ENCODE measurements around the gene ERAL1. TPM values are rescaled to one million over a fixed set of nuclear protein-coding genes. Genes with fewer than 3 reads are reported as not detected.
"Not testable (repeated sequence)": the region's sequence is repeated elsewhere in the genome, so short reads cannot be mapped to it uniquely, and the experiment has no call there.

Gene ERAL1
- total and polyA plus RNA-seq, 2 experiments from 2014 or later, result 77.1 to 121 TPM

DNA sequence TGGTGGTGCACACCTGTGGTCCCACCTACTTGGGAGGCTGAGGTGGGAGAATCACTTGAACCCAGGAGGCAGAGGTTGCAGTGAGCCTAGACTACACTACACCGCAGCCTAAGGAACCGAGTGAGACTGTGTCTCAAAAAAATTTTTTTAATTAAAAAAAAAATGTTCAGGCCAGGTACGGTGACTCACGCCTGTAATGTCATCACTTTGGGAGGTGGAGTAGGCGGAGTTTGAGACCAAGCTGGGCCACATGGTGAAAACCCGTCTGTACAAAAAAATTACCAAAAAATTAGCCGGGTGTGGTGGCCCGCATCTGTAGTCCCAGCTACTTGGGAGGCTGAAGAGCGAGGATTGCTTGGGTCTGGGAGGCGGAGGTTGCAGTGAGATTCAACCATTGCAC lies 8.6 kb upstream of the ERAL1 start (continued):
- TF ChIP-seq ZNF331 (CRISPR knock-in tag; IDR thresholded peaks at IDR 0.05; ENCODE audit: low read depth), result no peak

DNA sequence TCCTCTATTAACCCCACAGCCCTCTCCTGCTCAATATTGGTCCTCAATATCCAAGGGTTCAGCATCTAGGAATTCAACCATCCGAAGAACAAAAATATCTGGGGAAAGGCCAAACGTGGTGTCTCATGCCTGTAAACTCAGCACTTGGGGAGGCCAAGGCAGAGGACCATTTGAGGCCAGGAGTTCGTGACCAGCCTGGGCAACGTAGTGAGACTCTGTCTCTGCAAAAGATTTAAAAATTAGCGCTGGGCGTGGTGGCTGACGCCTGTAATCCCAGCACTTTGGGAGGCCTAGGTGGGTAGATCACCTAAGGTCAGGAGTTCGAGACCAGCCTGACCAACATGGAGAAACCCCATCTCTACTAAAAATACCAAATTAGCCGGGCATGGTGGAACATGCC lies 8.1 kb upstream of the ERAL1 start:
- H3K4me3 Mint-ChIP-seq; H4K20me1 ChIP-seq (replicated peaks; ENCODE audit: insufficient read depth); H2AFZ ChIP-seq; H3K36me3 Mint-ChIP-seq (ENCODE audit: low read depth); H3K27me3 ChIP-seq (ENCODE audit: insufficient read depth); H3K9me2 ChIP-seq (ENCODE audit: insufficient read depth); DNase-seq (ENCODE audit: low spot score); H3K27ac Mint-ChIP-seq; H3F3A ChIP-seq (replicated peaks; ENCODE audit: low read depth); H3K4me1 Mint-ChIP-seq; H3K79me2 ChIP-seq (replicated peaks; ENCODE audit: insufficient read depth); ATAC-seq; H3K36me3 ChIP-seq (ENCODE audit: insufficient read depth); H3K27ac ChIP-seq (ENCODE audit: low read depth); H3K4me3 ChIP-seq; H3K27me3 Mint-ChIP-seq (ENCODE audit: insufficient read depth, low read depth, poor library complexity); H3K4me2 ChIP-seq; H3K9me3 Mint-ChIP-seq; H3K4me1 ChIP-seq (ENCODE audit: insufficient read depth): not testable (repeated sequence)

DNA sequence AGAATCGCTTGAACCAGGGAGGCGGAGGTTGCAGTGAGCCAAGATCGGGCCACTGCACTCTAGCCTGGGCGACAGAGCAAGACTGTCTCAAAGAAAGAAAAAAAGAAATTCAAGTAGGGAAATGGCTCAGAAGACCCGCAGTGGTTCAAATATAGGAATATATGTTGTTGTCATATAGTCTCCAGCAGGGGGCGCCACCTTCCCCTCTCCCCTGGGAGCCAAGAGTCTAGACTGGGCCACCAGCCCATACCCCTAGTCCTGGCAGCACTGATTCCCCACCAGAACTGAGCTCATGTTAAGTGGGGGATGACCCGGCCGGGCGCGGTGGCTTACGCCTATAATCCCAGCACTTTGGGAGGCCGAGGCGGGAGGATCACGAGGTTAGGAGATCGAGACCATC lies 6.1 kb upstream of the ERAL1 start:
- not testable (repeated sequence) for H3K9me2 ChIP-seq (ENCODE audit: insufficient read depth); H3K36me3 ChIP-seq (ENCODE audit: insufficient read depth); H3K4me2 ChIP-seq; H4K20me1 ChIP-seq (replicated peaks; ENCODE audit: insufficient read depth); H3K79me2 ChIP-seq (replicated peaks; ENCODE audit: insufficient read depth); H3K27ac Mint-ChIP-seq; H3K36me3 Mint-ChIP-seq (ENCODE audit: low read depth); H3K4me1 ChIP-seq (ENCODE audit: insufficient read depth); H3K4me1 Mint-ChIP-seq; H3F3A ChIP-seq (replicated peaks; ENCODE audit: low read depth); H2AFZ ChIP-seq; H3K27me3 Mint-ChIP-seq (ENCODE audit: insufficient read depth, low read depth, poor library complexity); H3K4me3 Mint-ChIP-seq; H3K9me3 Mint-ChIP-seq; H3K27ac ChIP-seq (ENCODE audit: low read depth); H3K27me3 ChIP-seq (ENCODE audit: insufficient read depth); H3K4me3 ChIP-seq
- peak; percentile 60 for DNase-seq (ENCODE audit: low spot score)
- ATAC-seq, result peak; percentile 91
- TF ChIP-seq, protein P1, sequence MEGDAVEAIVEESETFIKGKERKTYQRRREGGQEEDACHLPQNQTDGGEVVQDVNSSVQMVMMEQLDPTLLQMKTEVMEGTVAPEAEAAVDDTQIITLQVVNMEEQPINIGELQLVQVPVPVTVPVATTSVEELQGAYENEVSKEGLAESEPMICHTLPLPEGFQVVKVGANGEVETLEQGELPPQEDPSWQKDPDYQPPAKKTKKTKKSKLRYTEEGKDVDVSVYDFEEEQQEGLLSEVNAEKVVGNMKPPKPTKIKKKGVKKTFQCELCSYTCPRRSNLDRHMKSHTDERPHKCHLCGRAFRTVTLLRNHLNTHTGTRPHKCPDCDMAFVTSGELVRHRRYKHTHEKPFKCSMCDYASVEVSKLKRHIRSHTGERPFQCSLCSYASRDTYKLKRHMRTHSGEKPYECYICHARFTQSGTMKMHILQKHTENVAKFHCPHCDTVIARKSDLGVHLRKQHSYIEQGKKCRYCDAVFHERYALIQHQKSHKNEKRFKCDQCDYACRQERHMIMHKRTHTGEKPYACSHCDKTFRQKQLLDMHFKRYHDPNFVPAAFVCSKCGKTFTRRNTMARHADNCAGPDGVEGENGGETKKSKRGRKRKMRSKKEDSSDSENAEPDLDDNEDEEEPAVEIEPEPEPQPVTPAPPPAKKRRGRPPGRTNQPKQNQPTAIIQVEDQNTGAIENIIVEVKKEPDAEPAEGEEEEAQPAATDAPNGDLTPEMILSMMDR (conservative IDR thresholded peaks at IDR 0.05; ENCODE audit: low read depth in 2 of 2), result peak; percentile 73 to 84

DNA sequence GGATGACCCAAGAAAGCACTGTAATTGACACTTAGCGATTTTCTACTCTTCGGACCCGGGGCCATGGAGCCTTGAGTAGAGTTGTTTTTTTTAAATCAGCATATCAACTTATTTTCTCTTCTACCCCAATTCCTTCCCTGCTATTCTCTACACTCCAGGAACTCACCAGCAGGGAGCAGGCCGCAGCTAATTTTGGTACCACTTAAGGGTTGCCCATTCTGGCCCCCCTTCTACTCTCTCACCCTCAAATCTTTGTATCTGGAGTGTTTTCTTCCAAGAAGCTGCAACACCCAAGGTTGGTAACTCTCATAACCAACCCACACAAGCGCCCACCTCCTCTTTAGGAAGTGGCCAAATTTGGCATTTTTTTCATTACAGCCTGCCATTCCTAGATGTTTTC lies 5.5 kb upstream of the ERAL1 start:
- H3K27ac ChIP-seq (ENCODE audit: low read depth), result peak overlapping the region; percentile 6; the same call in 1 of the 2 replicates
- H2AFZ ChIP-seq, result peak overlapping the region; percentile 63; the same call in 1 of the 2 replicates
- ATAC-seq (peak; percentile 65), DNase-seq (ENCODE audit: low spot score) (peak; percentile 52)
- no peak overlapping the region for H3K4me3 ChIP-seq
- H3F3A ChIP-seq (replicated peaks; ENCODE audit: low read depth), result 0 out of 2 replicates have a peak, but pooled peaks cover 5% of the 10 kb centered on the region
- no peak overlapping the region for H3K27ac Mint-ChIP-seq
- H3K27me3 Mint-ChIP-seq (ENCODE audit: insufficient read depth, low read depth, poor library complexity), result peaks cover 2% of the 10 kb centered on the region
- H3K27me3 ChIP-seq (ENCODE audit: insufficient read depth), result no peaks in the 10 kb centered on the region
- H3K4me2 ChIP-seq, result no peak overlapping the region
- H4K20me1 ChIP-seq (replicated peaks; ENCODE audit: insufficient read depth), result no peaks in the 10 kb centered on the region
- TF ChIP-seq ZNF331 (CRISPR knock-in tag; IDR thresholded peaks at IDR 0.05; ENCODE audit: low read depth), result no peak
- no peak for TF ChIP-seq ZNF114 (CRISPR knock-in tag; IDR thresholded peaks at IDR 0.05)
- TF ChIP-seq, protein P1 (conservative IDR thresholded peaks at IDR 0.05; ENCODE audit: low read depth in 2 of 2), result peak in 1 of 2 experiments; percentile 40; a peak in 2 of 4 replicates
- no peak for TF ChIP-seq STAT1 (IDR thresholded peaks at IDR 0.05; ENCODE audit: unreplicated experiment)
- no peaks in the 10 kb centered on the region for H3K9me2 ChIP-seq (ENCODE audit: insufficient read depth)
- H3K4me3 Mint-ChIP-seq, result no peak overlapping the region; the same call in 2 of the 3 replicates
- no peaks in the 10 kb centered on the region for H3K9me3 Mint-ChIP-seq
- no peaks in the 10 kb centered on the region for H3K79me2 ChIP-seq (replicated peaks; ENCODE audit: insufficient read depth)
- peaks cover 3% of the 10 kb centered on the region; the same call in 1 of the 3 replicates for H3K4me1 Mint-ChIP-seq
- H3K36me3 ChIP-seq (ENCODE audit: insufficient read depth), result no peaks in the 10 kb centered on the region
- H3K36me3 Mint-ChIP-seq (ENCODE audit: low read depth), result no peaks in the 10 kb centered on the region; the same call in 2 of the 3 replicates
- no peaks in the 10 kb centered on the region; the same call in 1 of the 2 replicates for H3K4me1 ChIP-seq (ENCODE audit: insufficient read depth)

Measured in GM23338 (cell line).